GM04503 (cell line): ENCODE measurements around the gene HELZ2.
"Not testable (repeated sequence)": the region's sequence is repeated elsewhere in the genome, so short reads cannot be mapped to it uniquely, and the experiment has no call there.

Source experiments
- DNase-seq: peaks from one replicate; pipeline ENCODE4 v3.0.0-alpha.2; 2012; ENCODE audit warnings: low read depth

Gene HELZ2

DNA sequence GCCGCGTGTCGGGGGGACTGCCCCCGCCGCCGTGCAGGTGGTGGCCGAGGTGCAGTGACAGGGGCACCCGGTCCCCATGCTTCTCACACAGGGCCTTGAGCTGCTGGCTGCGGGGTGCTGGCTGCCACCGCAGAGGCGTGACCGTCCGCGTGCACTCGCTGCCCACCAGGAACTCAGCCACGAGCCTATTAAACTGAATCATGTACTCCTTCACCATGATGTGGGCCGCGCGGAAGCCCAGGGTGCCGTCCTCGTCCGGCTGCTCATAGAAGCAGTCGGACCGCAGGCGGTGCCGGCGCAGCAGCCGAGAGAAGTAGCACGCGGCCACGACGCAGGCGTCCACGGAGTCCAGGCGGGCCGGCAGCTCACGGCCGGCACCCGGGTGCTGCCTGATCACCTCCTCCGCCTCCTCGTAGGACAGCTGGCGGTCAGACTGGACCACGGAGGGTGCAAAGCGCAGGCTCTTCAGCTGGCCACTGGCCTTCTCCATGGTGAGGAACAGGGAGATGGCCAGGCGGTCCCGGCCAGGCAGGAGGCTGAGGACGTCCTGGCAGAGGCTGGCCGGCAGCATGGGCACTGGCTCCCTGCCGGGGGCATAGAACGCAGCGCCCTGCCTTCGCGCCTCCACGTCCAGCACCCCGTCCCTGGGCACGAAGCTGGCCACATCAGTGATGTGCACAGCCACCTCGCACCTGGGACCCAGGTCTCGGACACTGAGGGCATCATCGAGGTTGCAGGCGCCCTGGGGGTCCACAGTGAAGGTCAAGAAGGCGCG is 9.8 kb downstream of the HELZ2 start:
- no peak for DNase-seq

DNA sequence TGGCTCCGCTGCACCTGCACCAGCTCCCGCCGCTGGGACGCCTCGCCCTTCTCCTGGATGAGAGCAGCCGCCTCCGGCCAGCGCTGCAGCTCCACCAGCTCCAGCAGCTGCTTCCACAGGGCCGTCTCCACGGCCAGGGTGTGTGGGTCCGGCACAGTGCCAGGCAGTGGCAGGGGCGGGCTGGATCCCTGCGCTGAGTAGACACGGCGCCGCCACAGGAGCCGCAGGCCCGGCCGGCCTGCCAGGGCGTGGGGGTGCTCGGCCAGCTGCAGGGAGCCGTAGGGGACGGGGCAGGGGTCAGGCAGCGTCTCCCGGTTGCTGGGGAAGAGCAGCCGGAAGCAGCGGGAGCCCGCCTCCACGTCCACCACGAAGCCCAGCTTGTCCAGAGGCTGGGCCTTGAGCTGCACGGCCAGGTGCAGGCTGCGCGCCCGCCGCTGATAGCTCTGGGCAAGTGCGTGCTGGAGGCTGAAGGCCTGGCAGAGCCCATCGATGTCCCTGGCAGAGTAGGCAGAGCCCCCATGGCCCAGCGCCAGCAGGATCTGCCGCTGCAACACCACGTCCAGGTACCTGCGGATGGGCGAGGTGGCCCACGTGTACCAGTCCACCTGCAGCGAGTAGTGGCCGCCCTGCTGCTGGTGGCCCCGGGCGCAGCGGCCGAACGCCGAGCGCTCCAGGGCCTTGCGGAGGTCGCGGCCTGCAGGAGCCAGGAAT is 10.7 kb downstream of the HELZ2 start:
- no peak for DNase-seq

DNA sequence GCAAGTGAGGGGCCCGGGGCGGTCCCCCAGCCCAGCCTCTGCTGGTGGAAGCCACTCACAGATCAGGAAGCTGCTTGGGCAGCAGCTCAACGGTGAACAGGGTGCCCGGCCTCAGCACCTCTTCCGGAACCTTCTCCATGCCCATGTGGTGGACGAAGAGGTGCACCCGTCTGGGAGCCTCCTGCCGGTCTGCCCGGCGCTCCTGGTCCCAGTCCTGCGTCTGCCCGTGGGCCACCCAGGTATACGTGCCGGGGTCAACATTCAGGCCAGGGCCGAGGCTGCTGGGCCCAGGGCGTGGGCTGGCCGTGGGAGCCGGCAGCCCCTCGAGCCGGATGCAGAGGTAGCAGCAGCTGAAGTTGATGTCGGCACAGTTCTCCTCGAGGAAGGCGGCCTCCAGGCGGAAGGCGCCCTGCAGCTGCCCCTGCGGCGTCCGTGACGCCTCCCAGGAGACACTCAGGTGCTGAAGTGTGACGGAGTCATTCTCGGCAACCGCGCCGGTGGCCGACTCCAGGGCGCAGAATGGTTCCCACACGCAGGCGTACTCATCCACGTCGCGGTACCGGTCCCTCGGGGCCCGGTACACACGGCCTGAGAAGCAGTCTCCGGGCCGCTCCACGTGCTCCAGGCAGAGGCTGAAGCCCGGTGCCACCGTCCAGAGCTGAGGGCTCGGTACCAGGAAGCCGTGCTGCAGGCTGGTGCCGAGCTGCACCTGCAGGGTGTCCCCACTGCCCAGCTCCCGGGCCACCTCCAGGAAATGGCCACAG is 11.4 kb downstream of the HELZ2 start:
- DNase-seq, result no peak

DNA sequence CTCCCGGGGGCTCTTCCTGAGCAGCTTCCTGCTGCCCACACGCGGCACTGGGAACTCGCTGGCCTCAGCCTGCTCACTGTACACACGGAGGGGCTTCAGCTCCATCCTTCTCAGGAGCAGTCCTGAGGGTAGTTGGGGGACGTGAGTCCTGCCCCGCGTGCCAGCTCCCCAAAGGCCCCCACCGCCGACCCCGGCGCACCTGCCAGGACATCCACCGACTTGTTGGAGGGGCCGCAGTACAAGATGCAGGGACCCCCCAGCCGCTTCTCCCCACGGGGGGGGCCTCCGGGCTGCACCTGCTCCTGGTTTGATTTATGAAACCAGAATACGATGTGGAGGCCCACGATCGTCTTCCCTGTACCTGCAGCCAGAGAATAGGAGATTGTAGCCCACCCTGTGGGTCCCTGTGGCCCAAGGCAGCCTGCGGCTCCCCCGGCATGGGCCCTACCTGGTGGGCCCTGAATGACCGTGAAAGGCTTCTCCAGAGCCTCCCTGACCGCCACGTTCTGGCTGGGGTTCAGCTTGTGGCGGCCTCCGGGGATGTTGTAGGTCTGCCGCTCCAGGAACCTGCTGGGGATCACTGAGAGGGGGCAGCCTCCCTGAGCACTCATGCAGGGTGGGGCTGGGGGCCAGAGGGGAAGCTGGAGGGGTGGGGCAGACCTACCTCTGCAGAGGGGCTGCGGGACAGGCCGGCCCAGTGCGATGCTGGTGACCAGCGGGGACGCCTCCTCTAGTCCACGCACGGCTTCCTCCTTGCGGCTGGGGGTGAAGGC is 12.2 kb downstream of the HELZ2 start:
- DNase-seq, result no peak

DNA sequence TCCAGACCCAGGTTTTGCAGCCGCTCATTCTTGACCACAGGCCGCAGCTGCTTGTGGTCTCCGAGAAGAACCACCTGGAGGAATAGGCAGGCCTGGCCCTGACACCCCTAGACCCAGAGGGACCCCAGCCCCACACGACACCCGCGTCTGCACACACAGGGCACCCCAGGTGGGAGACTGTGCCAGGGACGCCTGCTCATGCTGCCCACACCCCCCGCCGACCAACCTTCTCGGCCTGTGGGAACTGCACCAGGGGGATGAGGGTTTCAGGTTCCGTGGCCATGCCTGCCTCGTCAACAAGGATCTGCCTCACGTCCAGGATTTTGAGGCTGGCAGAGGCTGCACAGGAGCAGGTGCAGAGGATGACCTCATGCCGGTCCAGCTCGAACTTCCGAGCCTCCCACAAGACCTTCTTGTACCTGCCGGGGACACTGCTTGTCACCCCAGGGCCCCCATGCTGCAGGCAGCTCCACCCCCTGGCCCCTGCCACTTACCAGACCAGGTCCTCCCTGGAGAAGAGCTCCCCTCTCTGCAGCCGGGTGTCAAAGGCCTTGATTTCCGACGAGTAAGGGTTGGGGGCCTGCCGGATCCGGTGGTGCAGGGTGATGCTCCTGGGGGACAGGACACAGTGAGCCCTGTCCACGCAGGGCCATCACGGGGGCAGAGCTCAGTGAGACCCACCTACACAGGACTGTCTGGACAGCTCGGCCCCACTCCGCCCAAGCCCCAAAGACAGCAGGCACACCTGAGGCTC is 13.0 kb downstream of the HELZ2 start:
- no peak for DNase-seq

DNA sequence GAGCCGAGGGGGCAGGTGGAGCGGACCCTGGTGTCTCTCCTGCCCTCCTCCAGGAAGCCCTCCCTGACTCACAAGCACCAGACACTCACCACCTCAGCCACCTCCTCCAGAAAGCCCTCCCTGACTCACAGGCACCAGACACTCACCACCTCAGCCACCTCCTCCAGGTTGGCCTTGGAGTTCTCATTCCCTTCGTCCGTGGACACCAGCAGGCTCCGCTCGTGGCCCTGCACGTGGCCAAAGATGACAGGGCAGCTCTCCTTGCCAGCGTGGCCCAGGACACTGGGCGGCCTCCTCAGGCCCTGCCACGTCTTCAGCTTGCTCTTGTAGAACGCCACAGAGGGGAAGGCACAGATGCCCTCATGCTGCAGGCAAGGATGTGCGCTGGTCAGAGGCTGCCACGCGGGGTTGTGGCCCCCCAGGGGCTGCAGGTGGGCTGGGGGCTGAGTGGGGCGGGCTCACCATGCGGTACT is 13.7 kb downstream of the HELZ2 start:
- DNase-seq, result no peak

DNA sequence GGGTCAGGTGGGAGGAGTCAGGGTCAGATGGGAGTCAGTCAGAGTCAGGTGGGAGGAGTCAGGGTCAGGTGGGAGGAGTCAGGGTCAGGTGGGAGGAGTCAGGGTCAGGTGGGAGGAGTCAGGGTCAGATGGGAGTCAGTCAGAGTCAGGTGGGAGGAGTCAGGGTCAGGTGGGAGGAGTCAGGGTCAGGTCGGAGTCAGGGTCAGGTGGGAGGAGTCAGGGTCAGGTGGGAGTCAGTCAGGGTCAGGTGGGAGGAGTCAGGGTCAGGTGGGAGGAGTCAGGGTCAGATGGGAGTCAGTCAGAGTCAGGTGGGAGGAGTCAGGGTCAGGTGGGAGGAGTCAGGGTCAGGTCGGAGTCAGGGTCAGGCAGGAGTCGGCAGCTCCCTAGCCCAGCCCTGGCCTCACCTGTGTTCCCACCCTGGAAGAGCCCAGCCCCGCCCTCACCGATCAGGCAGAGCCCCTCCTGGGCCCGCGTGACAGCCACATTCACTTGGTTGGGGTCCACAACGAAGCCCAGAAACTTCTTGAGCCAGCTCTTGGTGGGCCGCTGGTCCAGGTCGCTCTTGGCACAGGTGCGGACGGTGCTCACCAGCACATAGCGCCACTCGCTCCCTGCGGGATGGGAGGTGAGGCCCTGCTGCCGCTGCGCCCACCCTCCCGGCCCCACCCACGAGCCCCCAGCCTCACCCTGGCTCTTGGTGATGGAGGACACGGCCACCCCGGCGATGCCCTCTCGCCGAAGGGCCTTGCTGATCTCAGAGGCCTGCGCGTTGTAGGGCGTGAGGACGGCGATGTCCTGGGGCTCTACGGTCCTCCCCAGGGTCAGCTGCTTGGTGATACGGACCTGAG is 14.3 kb downstream of the HELZ2 start:
- DNase-seq, result not testable (repeated sequence)

DNA sequence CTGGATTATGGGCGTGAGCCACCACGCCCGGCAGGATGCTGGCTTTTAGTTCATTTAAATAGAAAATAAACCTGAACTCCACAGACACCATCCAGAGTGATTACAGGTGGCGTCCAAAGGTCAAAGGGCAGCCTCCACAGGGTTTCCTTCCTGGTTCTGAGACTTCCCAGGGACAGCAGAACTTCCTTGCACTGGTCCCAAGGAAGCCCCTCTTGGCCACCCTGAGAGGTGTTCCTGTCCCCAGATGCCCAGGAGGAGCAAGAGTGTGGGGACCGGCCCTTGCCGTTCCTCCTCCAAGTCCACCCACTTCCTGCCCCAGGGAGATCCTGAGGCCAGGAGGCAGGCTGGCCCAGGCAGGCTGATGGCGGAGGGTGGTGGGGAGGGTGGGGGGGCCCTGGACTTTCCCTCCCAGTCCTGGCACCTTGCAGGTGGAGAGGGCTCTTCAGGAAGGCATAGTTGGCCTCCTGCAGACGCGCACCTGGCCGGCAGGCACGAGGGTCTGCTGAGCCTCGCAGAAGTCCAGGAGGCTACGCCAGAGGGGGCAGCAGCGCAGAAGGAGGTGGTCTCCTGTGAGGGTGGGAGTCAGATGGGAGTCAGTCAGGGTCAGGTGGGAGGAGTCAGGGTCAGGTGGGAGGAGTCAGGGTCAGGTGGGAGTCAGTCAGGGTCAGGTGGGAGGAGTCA is 15.1 kb downstream of the HELZ2 start:
- no peak for DNase-seq

DNA sequence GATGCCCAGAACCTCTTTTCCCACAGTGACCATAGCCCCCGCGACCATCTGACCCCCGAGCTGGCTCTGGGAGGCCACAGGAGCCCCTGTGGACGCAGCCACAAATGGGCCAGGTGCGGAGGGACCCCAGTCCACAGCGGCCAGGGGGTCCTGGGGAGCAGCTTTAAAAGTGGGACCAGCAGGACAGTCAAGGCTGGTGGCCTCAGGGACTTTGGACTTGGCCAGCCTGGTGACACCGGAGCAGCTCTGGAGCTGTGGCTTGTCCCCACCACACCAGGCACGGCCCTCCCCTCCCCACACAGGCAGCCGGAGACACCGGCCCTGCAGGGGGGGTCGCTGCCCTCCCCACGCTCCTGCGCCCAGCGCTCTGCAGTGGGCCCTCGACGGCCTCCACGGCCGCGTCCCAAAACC is 16.6 kb downstream of the HELZ2 start:
- no peak for DNase-seq

DNA sequence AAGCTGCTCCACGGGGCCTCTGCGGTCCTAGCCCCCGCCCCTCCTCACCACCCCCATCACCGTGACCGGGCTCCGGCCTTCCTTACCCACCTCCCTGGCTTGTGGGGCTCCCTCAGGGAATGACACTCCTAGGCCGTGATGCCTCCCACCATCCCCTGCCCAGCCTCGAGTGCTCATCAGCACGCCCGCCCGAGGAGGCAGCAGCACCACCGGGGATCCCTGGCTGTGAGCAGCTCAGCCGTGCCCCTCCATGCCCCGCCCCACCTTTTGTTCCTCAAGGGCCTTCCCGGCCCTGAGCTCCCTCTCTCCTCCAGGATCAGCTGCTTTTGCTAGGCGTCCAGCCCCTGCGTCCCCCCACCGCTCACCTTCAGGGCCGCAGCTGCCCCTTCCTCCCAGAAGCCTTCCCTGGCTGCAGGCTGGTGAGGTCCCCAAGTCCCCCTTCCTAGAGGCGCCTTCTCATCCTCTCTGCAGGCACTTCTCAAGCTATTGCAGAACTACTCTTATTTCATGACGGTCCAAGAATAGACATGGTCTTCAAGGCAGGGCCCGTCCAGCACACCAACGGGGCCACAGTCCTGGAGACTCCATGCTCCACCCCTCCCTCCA is 17.1 kb downstream of the HELZ2 start:
- no peak for DNase-seq

DNA sequence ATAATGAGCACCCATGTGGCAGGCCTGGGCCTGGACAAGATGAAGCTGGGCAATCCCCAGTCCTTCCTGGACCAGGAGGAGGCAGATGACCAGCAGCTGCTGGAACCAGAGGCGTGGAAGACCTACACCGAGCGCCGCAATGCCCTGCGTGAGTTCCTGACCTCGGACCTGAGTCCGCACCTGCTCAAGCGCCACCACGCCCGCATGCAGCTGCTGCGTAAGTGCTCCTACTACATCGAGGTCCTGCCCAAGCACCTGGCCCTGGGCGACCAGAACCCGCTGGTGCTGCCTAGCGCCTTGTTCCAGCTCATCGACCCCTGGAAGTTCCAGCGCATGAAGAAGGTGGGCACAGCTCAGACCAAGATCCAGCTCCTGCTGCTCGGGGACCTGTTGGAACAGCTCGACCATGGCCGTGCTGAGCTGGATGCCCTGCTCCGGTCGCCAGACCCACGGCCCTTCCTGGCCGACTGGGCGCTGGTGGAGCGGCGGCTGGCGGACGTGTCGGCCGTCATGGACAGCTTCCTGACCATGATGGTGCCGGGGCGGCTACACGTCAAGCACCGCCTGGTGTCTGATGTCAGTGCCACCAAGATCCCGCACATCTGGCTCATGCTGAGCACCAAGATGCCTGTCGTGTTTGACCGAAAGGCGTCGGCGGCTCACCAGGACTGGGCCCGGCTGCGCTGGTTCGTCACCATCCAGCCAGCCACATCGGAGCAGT is 18.2 kb downstream of the HELZ2 start:
- no peak for DNase-seq

DNA sequence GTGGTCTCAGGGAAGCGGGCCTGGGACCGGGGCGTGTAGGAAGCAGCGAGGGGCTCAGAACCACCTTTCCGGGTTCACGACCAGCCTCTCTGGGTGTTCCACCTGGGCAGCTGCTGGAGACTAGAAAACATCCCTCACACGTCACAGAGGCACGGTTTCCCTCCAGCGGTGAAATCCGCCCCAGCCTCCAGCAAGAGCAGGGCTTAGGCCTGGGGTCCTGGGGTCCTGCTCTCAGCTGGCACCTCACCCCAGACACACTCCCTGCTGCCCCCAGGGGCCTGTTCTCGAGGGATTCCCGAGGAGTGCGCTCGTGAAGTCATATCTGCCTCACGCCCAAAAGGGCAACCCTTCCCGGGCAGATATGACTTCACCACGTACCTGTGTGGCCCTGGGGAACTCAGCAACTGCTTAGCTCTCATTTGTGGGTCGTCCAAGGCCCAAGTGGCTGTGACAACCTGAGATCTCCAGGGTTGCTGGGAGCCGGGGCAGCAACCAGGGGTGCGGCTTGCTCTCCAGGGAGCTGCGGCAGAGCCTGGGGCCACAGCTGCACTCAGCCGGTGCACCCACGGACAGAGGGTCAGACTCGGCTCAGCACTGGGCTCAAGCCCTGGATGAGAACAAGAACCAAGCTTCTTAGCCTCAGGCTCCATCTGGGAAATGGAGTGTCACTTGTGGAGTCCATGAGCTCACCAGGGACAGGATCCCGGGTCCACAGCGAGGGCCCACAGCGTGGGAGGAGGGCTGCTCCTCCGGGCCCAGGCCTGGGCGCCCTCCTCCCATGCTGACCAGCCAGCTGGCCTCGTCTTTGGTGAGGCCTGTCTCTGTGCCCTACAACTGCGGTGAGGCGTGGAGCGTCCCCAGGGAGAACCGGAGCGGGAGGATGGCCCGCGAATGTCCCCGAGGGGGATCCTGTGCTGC is 19.4 kb downstream of the HELZ2 start:
- no peak for DNase-seq

DNA sequence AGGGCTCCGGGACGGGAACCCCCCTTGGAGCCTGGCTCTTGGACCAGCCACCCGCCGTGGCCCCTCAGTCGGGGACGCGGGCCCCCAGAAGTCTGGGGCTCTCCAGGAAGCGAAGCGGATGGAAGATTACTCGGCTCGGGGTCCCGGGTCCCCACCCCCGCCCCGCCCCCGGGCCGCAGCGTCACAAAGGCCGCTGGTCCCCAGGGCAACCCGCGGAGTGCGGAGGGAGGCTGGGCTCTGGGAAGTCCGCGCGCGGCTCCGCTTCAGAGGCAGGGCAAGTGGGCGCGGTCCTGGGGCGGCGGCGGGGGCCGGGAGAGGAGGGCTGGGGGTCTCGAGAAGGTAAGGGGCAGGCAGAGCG is 20.1 kb downstream of the HELZ2 start, which contains the start of gene FNDC11:
FNDC11 (plus strand) TSS at position 227 of the 358 bp plus-strand sequence. CDS start 1,505 bp downstream, outside the sequence.
- DNase-seq, result no peak

DNA sequence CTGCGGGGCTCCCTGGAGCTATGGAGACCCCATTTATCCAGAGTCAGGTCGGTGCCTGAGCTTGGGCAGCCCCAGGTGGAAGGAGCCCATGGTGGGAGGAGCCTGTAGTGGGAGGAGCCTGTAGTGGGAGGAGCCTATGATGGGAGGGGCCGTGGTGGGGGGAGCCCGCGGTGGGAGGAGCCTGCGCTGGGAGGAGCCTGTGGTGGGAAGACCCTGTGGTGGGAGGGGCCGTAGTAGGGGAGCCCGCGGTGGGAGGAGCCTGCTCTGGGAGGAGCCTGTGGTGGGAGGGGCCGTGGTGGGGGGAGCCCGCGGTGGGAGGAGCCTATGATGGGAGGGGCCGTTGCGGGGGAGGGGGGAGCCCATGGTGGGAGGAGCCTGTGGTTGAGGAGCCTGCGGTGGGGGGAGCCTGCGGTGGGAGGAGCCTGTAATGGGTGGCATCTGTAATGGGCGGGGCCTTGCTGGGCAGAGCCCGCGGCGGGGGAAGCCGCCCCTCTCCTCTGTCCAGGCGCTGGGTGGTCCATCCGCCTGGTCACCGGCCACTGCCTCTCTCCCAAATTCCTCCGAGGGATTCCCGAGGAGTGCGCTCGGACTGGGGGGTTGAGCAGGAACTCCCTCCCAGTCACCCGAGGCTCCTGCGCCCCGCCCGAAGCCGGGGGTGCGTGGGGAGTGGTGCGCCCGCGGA is 20.6 kb downstream of the HELZ2 start:
- no peak for DNase-seq

DNA sequence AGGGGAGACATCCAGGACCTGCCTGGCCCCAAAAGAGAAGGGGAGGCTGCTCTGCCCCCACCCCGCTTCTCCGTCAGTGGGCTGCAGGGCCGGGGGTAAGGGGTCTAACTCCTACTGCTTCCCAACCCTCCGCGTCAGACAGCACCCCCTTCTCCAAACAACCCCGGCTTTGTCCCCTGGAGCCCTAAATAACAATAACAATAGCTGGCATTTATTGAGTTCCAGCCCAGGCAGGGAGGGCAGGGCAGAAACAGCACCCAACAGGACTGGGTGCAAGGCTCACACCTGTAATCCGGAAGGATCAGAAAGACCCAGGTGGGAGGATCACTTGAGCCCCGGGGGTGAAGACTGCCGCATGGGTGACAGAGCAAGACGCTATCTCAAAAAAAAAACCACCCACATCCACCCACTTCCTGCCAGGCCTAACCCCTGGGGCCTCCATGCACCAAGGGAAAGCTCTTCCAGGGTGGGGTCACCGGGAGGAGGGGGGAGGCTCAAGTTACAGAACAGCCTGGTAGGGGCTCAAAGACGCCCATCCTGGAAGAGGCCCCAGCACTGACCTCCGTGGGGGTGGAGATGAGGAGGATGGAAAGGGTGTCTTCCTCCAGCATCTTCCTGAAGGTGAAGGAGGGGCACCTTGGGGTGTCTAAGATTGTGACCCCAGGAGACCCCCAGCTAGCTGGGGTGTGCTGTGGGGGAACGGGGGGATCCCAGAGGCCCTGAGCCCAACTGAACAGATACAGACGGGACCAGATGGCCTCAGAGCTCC is 21.4 kb downstream of the HELZ2 start:
- DNase-seq, result no peak

DNA sequence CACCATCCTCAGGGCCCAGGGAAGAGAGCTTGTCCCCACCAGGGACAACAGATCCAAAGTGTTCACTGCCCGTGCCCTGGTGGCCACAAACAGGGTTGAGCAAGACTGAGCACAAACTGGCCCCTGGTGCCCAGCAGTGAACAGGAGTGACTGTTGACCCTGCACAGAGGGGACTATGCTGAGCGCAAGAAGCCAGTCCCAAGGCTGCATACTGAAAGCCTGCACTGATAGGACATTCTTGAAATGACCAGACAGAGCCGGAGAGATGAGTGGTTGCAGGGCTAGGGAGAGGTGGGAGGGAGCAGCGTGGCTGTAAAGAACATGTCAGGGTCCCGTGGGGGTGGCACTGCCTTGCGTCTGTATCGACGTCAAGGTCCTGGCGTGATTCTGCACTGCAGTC is 23.0 kb downstream of the HELZ2 start:
- no peak for DNase-seq
